GM12878 (cell line): ENCODE measurements around the gene SEC31A.

Experiments
- CBX5 ChIP-seq: sonication (generic); IDR thresholded peaks from 2 replicates; pipeline ENCODE4 v1.6.1; 2016; ENCODE audit warnings: low read depth, moderate library complexity, mild to moderate bottlenecking, inconsistent platforms
- EED ChIP-seq: sonication (generic); IDR thresholded peaks from 2 replicates; pipeline ENCODE4 v1.6.1; 2016; ENCODE audit warnings: antibody characterized with exemption, low read depth
- JUNB ChIP-seq: IDR thresholded peaks from 2 replicates; pipeline ENCODE4 v1.6.1; 2016; ENCODE audit warnings: antibody characterized with exemption, mild to moderate bottlenecking
- MTA2 ChIP-seq: fragments of 450-650 bp; IDR thresholded peaks from 2 replicates; pipeline ENCODE4 v1.6.1; 2016; ENCODE audit warnings: low read depth, mild to moderate bottlenecking, moderate library complexity
- PAX5 ChIP-seq: IDR thresholded peaks from 2 replicates; pipeline ENCODE4 v1.6.1; 2011; ENCODE audit warnings: low read depth, low read length, borderline replicate concordance
- POLR2A ChIP-seq: IDR thresholded peaks from 2 replicates; pipeline ENCODE4 v1.6.1; 2011; ENCODE audit warnings: low read depth, mild to moderate bottlenecking, low read length
- RFX5 ChIP-seq: IDR thresholded peaks from 2 replicates; pipeline ENCODE4 v1.6.1; 2011; ENCODE audit warnings: low read depth, low read length, improper control_type of control experiment
- YBX1 ChIP-seq: fragments of 450-650 bp; IDR thresholded peaks from 2 replicates; pipeline ENCODE4 v1.6.1; 2016; ENCODE audit warnings: antibody characterized with exemption
- TF ChIP-seq, protein P1 (sequence below), 3 experiments: IDR thresholded peaks in 2 of 3; conservative IDR thresholded peaks in 1 of 3; 2 replicates each; pipeline ENCODE4 v1.5.1; 2011; ENCODE audit warnings: low read depth in 3 of 3, low read length in 3 of 3, mild to moderate bottlenecking in 3 of 3, control low read depth in 2 of 3, moderate library complexity in 2 of 3, inconsistent platforms in 1 of 3, mixed read lengths in 1 of 3; ENCODE audit not compliant: control insufficient read depth in 2 of 3, insufficient read depth in 1 of 3; ENCODE audit errors: extremely low read depth in 1 of 3

DNA sequence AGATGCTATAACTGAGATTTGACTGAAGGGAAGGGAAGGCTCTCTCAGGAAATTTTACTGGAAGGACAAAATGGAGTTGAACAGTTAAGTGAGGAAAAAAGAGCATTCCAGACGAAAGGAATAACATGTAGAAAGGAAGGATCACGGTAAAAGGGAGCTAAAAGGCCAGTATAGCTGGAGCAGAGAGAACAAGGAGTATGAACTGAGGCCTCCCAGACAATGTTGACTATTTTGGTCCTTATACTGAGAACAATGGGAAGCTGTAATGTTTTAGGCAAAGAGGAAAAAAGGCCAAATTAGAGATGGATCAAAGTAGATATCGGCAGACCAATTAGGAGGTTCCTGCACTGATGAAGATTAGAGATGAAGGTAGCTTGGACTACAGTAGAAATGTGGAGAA lies 65.5 kb downstream of the SEC31A start:
- TF ChIP-seq, protein P1, sequence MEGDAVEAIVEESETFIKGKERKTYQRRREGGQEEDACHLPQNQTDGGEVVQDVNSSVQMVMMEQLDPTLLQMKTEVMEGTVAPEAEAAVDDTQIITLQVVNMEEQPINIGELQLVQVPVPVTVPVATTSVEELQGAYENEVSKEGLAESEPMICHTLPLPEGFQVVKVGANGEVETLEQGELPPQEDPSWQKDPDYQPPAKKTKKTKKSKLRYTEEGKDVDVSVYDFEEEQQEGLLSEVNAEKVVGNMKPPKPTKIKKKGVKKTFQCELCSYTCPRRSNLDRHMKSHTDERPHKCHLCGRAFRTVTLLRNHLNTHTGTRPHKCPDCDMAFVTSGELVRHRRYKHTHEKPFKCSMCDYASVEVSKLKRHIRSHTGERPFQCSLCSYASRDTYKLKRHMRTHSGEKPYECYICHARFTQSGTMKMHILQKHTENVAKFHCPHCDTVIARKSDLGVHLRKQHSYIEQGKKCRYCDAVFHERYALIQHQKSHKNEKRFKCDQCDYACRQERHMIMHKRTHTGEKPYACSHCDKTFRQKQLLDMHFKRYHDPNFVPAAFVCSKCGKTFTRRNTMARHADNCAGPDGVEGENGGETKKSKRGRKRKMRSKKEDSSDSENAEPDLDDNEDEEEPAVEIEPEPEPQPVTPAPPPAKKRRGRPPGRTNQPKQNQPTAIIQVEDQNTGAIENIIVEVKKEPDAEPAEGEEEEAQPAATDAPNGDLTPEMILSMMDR (IDR thresholded peaks at IDR 0.05 in 2 of 3, conservative IDR thresholded peaks at IDR 0.05 in 1 of 3; ENCODE audit: control insufficient read depth in 2 of 3, extremely low read depth in 1 of 3, insufficient read depth in 1 of 3, low read depth in 3 of 3, low read length in 3 of 3): no peak
- TF ChIP-seq YBX1: no peak
- no peak for TF ChIP-seq POLR2A
- TF ChIP-seq CBX5: no peak
- no peak for TF ChIP-seq JUNB
- no peak for TF ChIP-seq MTA2
- TF ChIP-seq RFX5: no peak
- no peak for TF ChIP-seq EED
- TF ChIP-seq PAX5: no peak
